Measurements from ENCODE around the gene SLC41A1. TPM values are rescaled to one million over a fixed set of nuclear protein-coding genes. Genes with fewer than 3 reads are reported as not detected.

The SLC41A1 gene
- total RNA-seq, 1 donor from 2014 or later, result 22.4 TPM

DNA sequence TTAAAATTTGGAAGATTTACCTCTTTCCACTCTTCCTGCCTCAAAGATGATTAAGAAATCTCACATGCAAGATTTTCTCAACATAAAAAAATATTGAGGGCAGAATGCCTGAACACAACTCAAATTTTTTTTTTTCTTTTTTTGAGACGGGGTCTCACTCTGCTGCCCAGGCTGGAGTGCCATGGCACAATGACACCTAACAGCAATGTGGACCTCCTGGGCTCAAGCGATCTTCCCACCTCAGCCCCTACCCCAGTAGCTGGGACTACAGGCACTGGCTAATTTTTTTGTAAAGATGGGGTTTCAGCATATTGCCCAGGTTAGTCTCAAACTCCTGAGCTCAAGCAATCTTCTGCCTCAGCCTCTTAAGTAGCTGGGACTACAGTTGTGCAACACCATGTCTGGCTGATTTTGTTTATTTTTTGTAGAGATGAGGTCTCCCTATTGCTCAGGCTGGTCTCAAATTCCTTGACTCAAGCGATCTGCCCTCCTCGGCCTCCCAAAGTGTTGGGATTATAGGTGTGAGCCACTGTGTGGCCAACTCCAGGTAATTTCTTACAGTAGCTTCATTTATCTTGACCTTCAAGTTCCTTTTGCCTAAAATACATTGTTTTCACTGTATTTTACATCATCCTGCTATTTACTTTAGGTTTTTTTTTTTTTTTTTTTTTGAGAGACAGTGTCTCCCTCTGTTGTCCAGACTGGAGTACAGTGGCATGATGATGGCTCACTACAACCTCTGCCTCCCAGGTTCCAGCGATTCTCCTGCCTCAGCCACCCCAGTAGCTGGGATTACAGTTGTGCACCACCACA, 73.4 kb downstream of the SLC41A1 start:
- Histone ChIP-seq H3K27ac (ENCODE audit: low read depth, low read length) (no peak overlapping the region), H3K4me3 (ENCODE audit: insufficient read depth, low read depth, low read length) (no peak overlapping the region), H3K27me3 (ENCODE audit: insufficient read depth, low read length) (no peaks in the 10 kb centered on the region), H3K4me1 (ENCODE audit: insufficient read depth, low read length) (no peaks in the 10 kb centered on the region), H3K9ac (ENCODE audit: low read length) (no peak overlapping the region), H3K36me3 (ENCODE audit: insufficient read depth, low read length) (peaks cover 6% of the 10 kb centered on the region), H4K20me1 (ENCODE audit: insufficient read depth, low read length) (peaks cover 84% of the 10 kb centered on the region), H2AFZ (ENCODE audit: low read depth, low read length) (no peak overlapping the region), H3K4me2 (ENCODE audit: low read length) (no peak overlapping the region), H3K9me3 (ENCODE audit: insufficient read depth, low read depth, low read length) (no peaks in the 10 kb centered on the region), H3K79me2 (ENCODE audit: insufficient read depth, low read length) (peaks cover 98% of the 10 kb centered on the region)
- Mint-ChIP-seq H3K36me3 (ENCODE audit: low read depth, unreplicated experiment) (peaks cover 1% of the 10 kb centered on the region), H3K27ac (ENCODE audit: unreplicated experiment) (no peak overlapping the region), H3K4me1 (ENCODE audit: low read depth, unreplicated experiment) (peaks cover 7% of the 10 kb centered on the region), H3K4me3 (ENCODE audit: unreplicated experiment) (no peak overlapping the region), H3K9me3 (ENCODE audit: unreplicated experiment) (no peaks in the 10 kb centered on the region), H3K27me3 (ENCODE audit: low read depth, unreplicated experiment) (no peaks in the 10 kb centered on the region)
- no peak for TF ChIP-seq EZH2 (IDR thresholded peaks at IDR 0.05; ENCODE audit: insufficient read depth, low read length)
- TF ChIP-seq, protein P1, sequence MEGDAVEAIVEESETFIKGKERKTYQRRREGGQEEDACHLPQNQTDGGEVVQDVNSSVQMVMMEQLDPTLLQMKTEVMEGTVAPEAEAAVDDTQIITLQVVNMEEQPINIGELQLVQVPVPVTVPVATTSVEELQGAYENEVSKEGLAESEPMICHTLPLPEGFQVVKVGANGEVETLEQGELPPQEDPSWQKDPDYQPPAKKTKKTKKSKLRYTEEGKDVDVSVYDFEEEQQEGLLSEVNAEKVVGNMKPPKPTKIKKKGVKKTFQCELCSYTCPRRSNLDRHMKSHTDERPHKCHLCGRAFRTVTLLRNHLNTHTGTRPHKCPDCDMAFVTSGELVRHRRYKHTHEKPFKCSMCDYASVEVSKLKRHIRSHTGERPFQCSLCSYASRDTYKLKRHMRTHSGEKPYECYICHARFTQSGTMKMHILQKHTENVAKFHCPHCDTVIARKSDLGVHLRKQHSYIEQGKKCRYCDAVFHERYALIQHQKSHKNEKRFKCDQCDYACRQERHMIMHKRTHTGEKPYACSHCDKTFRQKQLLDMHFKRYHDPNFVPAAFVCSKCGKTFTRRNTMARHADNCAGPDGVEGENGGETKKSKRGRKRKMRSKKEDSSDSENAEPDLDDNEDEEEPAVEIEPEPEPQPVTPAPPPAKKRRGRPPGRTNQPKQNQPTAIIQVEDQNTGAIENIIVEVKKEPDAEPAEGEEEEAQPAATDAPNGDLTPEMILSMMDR (IDR thresholded peaks at IDR 0.05; ENCODE audit: insufficient read depth, low read depth, low read length), result peak; percentile 14
- FAIRE-seq (no peak), DNase-seq (ENCODE audit: low read depth) (peak; percentile 58)

Other genes with a start within 250 kb of the SLC41A1 start
- 28.4 and 31.3 TPM in 2 replicates for gene ELK4, start 181.2 kb downstream of the SLC41A1 start, total RNA-seq
- 6.8 and 7.1 TPM in 2 replicates for gene SLC45A3, start 132.7 kb downstream of the SLC41A1 start, total RNA-seq
- 156 and 169 TPM in 2 replicates for gene NUCKS1, start 63.0 kb downstream of the SLC41A1 start, total RNA-seq
- gene RAB29, start 37.7 kb downstream of the SLC41A1 start, total RNA-seq, result 11.0 and 13.3 TPM in 2 replicates
- gene PM20D1, start 36.9 kb upstream of the SLC41A1 start, total RNA-seq, result not detected in 2 replicates
- gene SLC26A9, start 130.3 kb upstream of the SLC41A1 start, total RNA-seq, result not detected in 2 replicates
- gene RAB7B, start 190.2 kb upstream of the SLC41A1 start, total RNA-seq, result 6.6 and 8.1 TPM in 2 replicates
- gene CTSE, start 210.7 kb upstream of the SLC41A1 start, total RNA-seq, result not detected in 2 replicates
- not detected in 2 replicates for gene RHEX, start 240.0 kb upstream of the SLC41A1 start, total RNA-seq